Left lung (tissue), 10 donors: ENCODE results near the gene ALOX5AP. TPM values are rescaled to one million over a fixed set of nuclear protein-coding genes. Genes with fewer than 3 reads are reported as not detected.

ENCODE experiments used
- ATAC-seq: fragments of 200-7000 bp; cut with Tn5 transposase; one replicate; pipeline ENCODE4 v1.9.1; 2020; ENCODE audit warnings: moderate library complexity
- DNase-seq, 4 donors: peaks; one replicate each; pipeline ENCODE4 v3.0.0-alpha.2; 2013 to 2020
- H3K27ac ChIP-seq, 2 donors: fragments of 200-600 bp; sonication (generic) in 1 of 2; one replicate each; pipeline versions ENCODE4 v1.5.0 to v1.8.0; 2020 to 2021
- H3K27me3 ChIP-seq, 2 donors: fragments of 200-600 bp; sonication (generic) in 1 of 2; one replicate each; pipeline versions ENCODE4 v1.5.0 to v1.8.0; 2020 to 2021
- H3K36me3 ChIP-seq, 2 donors: fragments of 200-600 bp; sonication (generic) in 1 of 2; one replicate each; pipeline versions ENCODE4 v1.5.0 to v1.8.0; 2020 to 2021
- H3K4me1 ChIP-seq, 2 donors: fragments of 200-600 bp; one replicate each; pipeline ENCODE4 v1.8.0; 2021
- H3K4me3 ChIP-seq, 2 donors: fragments of 200-600 bp; sonication (generic) in 1 of 2; one replicate each; pipeline versions ENCODE4 v1.5.0 to v1.8.0; 2020 to 2021; ENCODE audit warnings: mild to moderate bottlenecking in 1 of 2
- H3K9me3 ChIP-seq, 2 donors: fragments of 200-600 bp; sonication (generic) in 1 of 2; one replicate each; pipeline versions ENCODE4 v1.5.0 to v1.8.0; 2020 to 2021
- CTCF ChIP-seq, 2 donors: fragments of 200-600 bp; sonication (generic) in 1 of 2; IDR thresholded peaks; one replicate each; pipeline versions ENCODE4 v1.5.0 to v1.8.0; 2021; ENCODE audit warnings: antibody characterized with exemption in 2 of 2
- intact Hi-C, 2 donors: fragments of 100-400 bp; cut with DNase I; formaldehyde crosslinking; loops; one replicate each; pipeline versions ENCODE4 v1.11.2 to v1.14.2; 2022
- polyA plus RNA-seq, 6 donors: library from polyadenylated mRNA; unstranded; fragments of 120-200 nt; gene quantifications; one replicate each; pipeline ENCODE4 v1.2.1, GENCODE V29; 2013; ENCODE audit not compliant: insufficient read length in 6 of 6
- total RNA-seq, 2 donors: library from RNA; stranded (reverse); fragmentation: NEBNext Ultra II Directional; extraction: Animal tissue kit (Norgen Biotek cat#: 25700); gene quantifications; one replicate each; pipeline ENCODE4 v1.2.1, GENCODE V29; 2021
- donor health status: DM: no; HTN: yes; CAD: no.
- donor health status: DM: no; HTN: no; CAD: no.

ALOX5AP gene
- total and polyA plus RNA-seq, 8 donors, result 2.6 to 201 (median 4.9) TPM

GRCh38 chr13:30730526-30730925 is 4.8 kb upstream of the ALOX5AP start:
- Histone ChIP-seq H3K27me3 (peaks cover 0 to 14% of the 10 kb centered on the region in 2 donors), H3K4me1 (peaks cover 0 to 20% of the 10 kb centered on the region in 2 donors), H3K36me3 (no peaks in the 10 kb centered on the region), H3K4me3 (no peak overlapping the region), H3K9me3 (no peaks in the 10 kb centered on the region), H3K27ac (no peak overlapping the region)
- no peak for ATAC-seq
- intact Hi-C loops, result no loop called here
- TF ChIP-seq CTCF (IDR thresholded peaks at IDR 0.05), result no peak
- DNase-seq, result no peak

- Histone ChIP-seq H3K9me3 (no peaks in the 10 kb centered on the region), H3K27ac (no peak overlapping the region), H3K4me1 (peaks cover 0 to 20% of the 10 kb centered on the region in 2 donors), H3K27me3 (peaks cover 0 to 14% of the 10 kb centered on the region in 2 donors), H3K36me3 (no peaks in the 10 kb centered on the region), H3K4me3 (no peak overlapping the region)
- ATAC-seq (no peak), DNase-seq (no peak)
- TF ChIP-seq CTCF (IDR thresholded peaks at IDR 0.05), result no peak
- intact Hi-C loops, result no loop called here
Observed at GRCh38 chr13:30731361-30732045, 3.8 kb upstream of the ALOX5AP start.

- Histone ChIP-seq H3K27ac (no peak overlapping the region), H3K9me3 (no peaks in the 10 kb centered on the region), H3K4me3 (no peak overlapping the region), H3K4me1 (peaks cover 0 to 21% of the 10 kb centered on the region in 2 donors), H3K27me3 (peaks cover 0 to 14% of the 10 kb centered on the region in 2 donors), H3K36me3 (no peaks in the 10 kb centered on the region)
- DNase-seq (no peak), ATAC-seq (no peak)
- TF ChIP-seq CTCF (IDR thresholded peaks at IDR 0.05), result no peak
- intact Hi-C loops, result no loop called here
Observed at GRCh38 chr13:30732046-30732390, 3.3 kb upstream of the ALOX5AP start.

GRCh38 chr13:30734439-30734838 is 904 bp upstream of the ALOX5AP start:
- H3K36me3 ChIP-seq, result no peaks in the 10 kb centered on the region

GRCh38 chr13:30735872-30736175 is 481 bp downstream of the ALOX5AP start:
- no peak for TF ChIP-seq CTCF (IDR thresholded peaks at IDR 0.05)
- no peaks in the 10 kb centered on the region for H3K9me3 ChIP-seq
- peak overlapping the region in 1 of 2 donors; percentile 82 for H3K27ac ChIP-seq
- H3K4me3 ChIP-seq, result peak overlapping the region; percentile 9 to 50
- H3K27me3 ChIP-seq, result peaks cover 0 to 14% of the 10 kb centered on the region in 2 donors
- peaks cover 0 to 59% of the 10 kb centered on the region in 2 donors for H3K4me1 ChIP-seq
- ATAC-seq (no peak), DNase-seq (no peak)
- no peaks in the 10 kb centered on the region for H3K36me3 ChIP-seq
- intact Hi-C loops, result no loop called here

More at GRCh38 chr13:30734439-30734838, 904 bp upstream of the ALOX5AP start:
- Histone ChIP-seq H3K9me3 (no peaks in the 10 kb centered on the region), H3K4me3 (no peak overlapping the region), H3K27ac (peak overlapping the region in 1 of 2 donors; percentile 82), H3K4me1 (peaks cover 0 to 45% of the 10 kb centered on the region in 2 donors), H3K27me3 (peaks cover 0 to 14% of the 10 kb centered on the region in 2 donors)
- intact Hi-C loops, result no loop called here
- DNase-seq (no peak), ATAC-seq (no peak)
- no peak for TF ChIP-seq CTCF (IDR thresholded peaks at IDR 0.05)
